GM12873 (cell line): Measurements from ENCODE around the gene OR4N2.
A peak's percentile ranks its signal among the peaks of the same experiment; 100 is the strongest.

Experiments used
- CTCF ChIP-seq: IDR thresholded peaks from 2 replicates; pipeline ENCODE4 v1.5.1; 2012; ENCODE audit warnings: low read depth, mild to moderate bottlenecking, moderate library complexity, low read length, control low read depth; ENCODE audit not compliant: insufficient read depth; ENCODE audit errors: missing control alignments

OR4N2 gene

GRCh38 chr14:19878029-19878642 lies 74.6 kb downstream of the OR4N2 start:
- peak; percentile 54 for TF ChIP-seq CTCF
